NCI-H345 treated with DMSO at 0.1 percent for 48 hours (cell line): ENCODE results near the gene HINT2.

Source experiments
- DNase-seq: peaks from one replicate; lab custom pipeline; 2025; ENCODE audit not compliant: unreplicated experiment; lab: John Stamatoyannopoulos, UW

The HINT2 gene

DNA sequence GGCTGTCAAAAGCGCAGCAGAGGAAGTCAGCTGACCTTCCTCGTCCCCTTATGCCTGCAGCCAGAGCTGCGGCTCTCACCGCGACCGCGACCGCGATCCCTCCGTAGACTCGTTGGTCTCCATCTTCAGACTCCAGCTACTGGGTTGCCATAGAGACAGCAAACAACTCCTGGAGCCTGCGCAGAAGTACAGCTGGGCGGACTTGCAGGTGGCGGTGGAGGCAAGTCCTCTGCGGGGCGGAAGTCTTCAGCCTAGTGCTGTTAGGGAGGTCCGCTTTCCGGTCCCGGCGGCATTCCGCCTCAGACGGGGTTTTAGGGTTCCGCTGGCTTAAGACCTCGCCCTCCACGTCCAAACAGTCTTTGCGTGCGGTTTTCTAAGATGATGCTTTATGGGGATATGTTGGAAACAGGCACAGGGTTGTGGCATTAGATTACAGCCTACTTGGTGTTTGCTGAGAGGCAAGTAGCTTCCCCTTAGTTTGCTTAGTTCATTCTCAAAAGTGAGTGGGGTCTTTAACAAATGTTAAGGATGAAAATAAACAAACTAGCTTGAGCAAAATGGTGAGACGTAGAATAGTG, 2.7 kb downstream of the HINT2 start, which contains the start of gene SPAG8:
TSS of gene SPAG8 (minus strand) at position 238 of the 578 bp plus-strand sequence. CDS start at position 123, 115 bp downstream.
- DNase-seq: peak; percentile 97

DNA sequence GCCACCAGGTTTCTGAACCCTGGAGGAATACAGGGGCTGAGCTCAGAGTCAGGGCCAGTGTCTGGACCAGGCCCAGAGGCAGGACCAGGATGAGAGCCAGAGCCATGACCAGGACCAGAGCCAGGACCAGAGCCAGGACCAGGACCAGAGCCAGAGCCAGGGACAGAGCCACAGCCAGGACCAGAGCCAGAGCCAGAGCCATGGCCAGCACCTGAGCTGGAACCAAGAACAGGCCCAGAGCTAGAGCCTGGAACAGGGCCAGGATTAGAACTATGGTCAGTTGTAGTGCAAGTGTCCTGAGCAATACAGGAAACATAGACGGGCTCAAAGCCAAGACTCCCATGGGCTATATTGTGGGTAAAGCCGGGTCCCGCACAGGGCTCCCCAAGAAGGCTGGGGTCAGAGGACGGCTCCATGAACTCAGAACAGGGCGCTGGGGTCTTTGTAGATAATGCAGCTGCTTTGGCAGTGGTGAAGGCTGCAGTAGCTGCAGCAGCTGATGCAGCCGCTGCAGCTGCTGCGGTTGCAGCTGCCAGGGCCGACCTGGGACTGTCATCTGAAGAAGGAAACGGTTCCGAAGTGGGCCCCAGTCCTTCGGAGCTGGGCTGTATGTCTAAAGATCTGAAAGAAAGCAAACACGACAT, 3.3 kb downstream of the HINT2 start:
- no peak for DNase-seq

DNA sequence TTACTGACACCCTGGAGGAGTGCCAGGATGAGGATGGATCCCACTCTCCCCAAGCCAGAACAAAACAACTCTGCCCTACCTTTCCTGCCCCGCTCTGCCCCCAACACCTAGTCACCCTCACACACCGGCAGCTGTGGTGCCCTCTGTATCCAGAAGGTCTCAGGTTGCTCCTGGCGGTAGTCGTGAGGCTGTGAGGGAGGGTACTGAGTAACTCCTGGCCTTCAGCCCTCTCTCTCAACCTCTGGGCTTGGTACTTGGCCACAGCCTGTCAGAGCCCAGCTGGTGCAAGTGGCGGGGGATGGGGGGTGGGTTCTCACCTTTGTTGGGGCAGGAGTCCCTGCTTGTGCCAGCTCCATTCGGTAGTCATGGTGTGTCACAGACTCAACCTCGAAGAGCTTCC, 4.7 kb downstream of the HINT2 start:
- no peak for DNase-seq

DNA sequence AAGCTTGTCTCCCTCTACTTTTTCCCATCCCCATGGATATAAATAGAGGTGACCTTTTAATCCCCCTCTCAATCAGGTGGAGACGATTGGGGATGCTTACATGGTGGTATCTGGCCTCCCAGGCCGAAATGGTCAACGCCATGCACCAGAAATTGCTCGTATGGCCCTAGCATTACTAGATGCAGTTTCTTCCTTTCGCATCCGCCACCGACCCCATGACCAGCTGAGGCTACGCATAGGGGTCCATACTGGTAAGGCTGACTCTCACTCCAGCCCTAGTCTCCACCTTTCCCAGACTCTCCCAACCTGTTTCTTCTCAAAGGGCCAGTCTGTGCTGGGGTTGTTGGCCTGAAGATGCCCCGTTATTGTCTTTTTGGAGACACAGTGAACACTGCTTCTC, 6.4 kb downstream of the HINT2 start:
- DNase-seq: no peak

DNA sequence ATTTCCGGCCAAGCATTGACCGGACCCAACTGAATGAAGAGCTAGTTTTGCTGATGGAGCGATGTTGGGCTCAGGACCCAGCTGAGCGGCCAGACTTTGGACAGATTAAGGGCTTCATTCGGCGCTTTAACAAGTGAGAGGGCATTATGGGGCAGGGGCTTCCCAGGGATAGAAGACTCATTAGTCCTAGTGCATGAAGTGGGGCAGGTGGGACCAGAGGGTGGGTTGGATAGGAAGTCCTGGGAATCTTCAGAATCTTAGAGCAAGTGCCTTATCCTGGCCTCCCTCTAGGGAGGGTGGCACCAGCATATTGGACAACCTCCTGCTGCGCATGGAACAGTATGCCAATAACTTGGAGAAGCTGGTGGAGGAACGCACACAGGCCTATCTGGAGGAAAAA, 8.7 kb downstream of the HINT2 start:
- DNase-seq: no peak

DNA sequence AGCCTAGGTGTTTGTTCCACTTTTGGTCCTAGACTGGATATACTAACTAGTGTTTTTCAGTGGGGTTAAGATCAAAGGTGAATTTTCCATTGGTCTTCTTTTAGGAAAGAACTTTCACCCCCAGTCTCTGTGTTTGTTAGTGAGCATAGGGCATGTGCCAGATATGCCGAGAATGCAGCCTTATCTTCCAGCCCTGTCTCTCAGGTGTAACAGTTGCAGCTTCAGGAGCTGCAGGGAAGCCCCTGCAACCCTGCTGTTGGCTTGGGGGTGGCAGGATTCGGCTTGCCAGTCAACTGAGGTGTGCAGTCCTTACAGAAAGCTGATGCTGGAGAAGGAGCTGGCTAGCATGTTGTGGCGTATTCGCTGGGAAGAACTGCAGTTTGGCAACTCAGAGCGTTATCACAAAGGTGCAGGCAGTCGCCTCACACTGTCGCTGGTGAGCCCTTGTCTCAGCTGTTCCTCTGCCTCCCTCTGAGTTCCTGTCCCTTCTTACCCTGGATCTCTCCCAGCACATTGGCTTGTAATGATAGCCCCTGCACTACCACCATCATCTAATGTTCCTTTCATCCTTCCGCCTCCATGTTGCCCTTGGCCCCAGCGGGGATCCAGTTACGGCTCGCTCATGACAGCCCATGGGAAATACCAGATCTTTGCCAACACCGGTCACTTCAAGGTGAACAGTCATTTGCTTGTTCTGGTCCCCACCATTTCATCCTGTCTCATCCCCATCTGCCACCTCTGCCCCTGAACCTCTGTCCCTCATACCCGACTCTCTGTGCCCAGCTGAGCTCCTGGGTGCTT, 13.3 kb downstream of the HINT2 start:
- DNase-seq: no peak

DNA sequence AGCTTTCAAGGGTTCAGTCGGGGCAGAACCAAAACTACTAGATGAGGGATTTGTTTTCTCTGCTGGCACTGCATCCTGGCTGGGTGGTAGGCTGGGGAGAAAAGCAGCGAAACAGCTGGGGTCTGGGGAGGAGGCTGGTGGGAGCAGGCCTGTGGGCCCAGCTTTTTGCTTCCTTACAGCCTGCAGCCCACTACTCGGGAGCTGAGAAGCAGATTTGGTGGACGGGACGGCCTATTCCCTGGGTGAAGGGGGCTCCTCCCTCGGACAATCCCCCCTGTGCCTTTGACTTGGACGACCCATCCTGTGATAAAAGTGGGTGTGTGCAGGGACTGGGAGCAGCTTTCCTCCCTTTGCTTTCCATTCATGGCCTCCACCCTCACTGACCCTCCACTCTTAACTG, 14.3 kb downstream of the HINT2 start:
- no peak for DNase-seq

DNA sequence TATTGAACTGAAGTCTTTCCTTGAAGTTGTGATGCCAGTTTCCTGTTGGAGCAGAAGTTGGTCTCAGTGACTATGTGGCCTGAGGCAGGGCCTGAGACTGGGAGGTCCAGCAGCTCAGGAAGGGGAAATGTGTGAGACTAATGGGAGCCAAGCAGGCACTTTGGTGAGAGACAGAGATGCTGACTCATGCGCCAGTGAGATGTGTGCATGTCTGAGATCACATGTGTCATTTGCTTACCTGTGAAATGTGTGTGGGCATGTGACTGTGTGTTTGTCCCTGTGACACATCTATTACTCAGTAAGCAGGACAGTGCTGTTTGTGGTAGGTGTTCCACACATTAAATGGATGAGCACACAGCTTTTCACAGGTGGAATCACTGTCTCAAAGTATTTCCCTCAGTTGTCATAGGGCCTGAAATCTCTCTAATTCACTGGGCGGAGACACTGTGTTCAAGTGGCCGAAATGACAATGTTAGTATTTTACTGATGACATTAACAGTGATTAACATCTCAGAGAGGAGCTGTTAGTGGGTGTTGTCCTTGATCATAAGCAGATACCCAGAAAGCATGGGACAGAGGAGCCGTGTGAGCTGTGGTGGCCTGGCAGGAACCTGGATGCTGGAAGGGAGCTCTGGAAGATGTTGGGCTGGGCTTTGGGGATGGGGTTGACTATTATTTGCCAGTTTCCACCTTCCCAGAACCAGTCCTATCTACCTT, 16.0 kb downstream of the HINT2 start:
- no peak for DNase-seq

DNA sequence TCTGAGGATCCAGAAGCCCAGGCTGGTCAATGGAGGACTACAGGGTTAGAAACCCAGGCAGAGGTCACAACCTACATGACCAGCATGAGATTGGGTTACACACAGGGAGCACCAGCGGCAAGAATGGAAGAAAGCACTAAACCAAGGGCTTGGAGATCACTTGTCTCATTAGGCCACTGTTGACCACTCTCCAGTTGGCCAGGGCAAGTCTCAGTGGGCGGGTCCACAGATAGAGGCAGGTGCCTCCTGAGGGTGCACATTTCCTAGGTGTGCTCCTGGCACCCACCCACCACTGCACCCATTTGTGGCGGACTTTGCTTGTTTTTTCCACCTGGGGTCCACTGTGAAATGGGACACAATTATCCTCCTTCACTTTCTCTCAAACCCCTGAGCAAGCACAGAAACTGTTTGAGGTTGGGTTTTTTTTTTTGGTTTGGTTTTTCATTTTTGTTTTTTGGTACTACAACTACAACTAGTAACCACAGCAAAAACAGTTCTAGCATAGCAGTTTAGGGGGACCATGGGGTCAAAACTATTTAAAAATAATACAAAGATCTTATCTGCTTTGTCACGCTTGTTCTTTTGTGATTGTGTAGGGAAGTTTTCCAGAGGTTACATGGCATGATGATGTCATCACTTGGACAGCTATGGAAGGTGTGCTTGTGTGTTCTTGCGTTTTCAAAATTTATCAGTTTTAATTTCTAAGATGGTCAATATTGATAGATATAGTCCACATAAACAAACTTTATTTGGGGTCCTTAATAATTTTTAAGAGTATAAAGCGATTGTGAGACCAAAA, 17.3 kb downstream of the HINT2 start:
- DNase-seq: no peak

DNA sequence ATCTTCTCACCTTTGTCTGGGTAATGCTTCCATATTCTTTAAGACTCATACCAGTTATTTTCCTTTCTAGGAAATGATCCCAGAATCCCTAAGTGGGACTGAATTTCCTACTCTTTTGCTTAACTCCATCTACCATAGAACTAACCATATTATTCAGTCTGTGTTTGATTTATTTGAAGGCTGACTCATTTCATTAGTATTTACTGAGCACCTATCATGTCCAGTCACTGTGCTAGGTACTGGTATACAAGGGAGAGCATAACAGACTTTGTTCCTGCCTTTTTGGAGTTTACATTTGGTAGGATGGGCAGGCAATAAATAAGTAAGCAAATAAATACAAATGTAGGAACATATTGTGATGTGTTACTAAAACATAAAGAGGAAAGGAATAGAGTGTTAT, 19.1 kb downstream of the HINT2 start:
- no peak for DNase-seq

DNA sequence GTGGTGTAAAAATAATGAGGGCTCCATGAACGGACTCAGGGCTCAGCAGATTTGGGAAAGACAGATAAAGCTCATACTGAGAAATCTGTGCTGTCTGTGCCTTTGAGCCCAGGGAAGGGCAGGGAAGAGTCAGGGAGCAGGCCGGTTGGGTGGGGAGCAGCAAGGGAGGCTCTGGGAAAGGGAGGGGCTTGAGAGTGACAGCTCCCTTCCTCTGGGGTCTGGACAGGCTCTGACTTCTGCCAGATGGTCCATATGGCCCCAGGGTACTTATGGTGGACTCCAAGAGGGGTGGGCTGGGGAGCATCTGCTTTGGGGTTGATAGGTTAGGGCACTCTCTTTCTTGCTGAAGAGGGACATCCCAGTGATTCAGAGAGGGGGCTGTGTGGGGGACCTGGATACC, 21.4 kb downstream of the HINT2 start:
- DNase-seq: no peak

DNA sequence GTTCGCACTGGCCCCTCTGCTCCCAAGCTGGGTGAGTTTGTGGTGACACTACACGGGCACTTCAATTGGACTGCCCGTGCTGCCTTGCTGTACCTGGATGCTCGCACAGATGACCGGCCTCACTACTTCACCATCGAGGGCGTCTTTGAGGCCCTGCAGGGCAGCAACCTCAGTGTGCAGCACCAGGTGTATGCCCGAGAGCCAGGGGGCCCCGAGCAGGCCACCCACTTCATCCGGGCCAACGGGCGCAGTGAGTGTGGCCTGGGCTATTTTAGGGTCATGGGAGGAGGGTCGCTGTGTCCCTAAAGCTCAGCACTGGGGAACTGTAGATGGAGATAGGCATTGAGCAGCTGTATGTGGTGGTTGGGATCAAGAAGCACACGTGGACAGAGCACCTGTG, 22.0 kb downstream of the HINT2 start:
- no peak for DNase-seq

DNA sequence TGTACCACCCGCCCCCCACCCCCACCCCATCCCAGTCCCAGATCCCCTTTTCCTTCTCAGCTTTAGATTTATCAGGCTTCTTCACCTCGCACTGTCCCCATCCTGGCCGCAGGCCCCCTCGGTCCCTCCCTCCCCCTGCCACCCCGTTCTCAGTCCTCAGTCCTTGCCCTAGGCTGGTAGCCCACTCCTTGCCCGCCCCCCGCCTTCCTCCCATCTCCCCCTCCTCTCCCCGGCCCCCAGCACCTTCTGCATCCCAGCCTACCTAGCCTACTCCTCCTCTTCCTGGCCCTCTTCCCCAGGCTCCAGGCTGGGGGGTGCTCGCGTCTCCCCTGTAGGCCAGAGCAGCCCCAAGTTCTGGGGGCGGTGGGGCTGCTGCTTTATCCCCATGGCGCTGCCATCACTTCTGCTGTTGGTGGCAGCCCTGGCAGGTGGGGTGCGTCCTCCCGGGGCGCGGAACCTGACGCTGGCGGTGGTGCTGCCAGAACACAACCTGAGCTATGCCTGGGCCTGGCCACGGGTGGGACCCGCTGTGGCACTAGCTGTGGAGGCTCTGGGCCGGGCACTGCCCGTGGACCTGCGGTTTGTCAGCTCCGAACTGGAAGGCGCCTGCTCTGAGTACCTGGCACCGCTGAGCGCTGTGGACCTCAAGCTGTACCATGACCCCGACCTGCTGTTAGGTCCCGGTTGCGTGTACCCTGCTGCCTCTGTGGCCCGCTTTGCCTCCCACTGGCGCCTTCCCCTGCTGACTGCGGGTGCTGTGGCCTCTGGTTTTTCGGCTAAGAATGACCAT, 22.6 kb downstream of the HINT2 start:
- DNase-seq: no peak

DNA sequence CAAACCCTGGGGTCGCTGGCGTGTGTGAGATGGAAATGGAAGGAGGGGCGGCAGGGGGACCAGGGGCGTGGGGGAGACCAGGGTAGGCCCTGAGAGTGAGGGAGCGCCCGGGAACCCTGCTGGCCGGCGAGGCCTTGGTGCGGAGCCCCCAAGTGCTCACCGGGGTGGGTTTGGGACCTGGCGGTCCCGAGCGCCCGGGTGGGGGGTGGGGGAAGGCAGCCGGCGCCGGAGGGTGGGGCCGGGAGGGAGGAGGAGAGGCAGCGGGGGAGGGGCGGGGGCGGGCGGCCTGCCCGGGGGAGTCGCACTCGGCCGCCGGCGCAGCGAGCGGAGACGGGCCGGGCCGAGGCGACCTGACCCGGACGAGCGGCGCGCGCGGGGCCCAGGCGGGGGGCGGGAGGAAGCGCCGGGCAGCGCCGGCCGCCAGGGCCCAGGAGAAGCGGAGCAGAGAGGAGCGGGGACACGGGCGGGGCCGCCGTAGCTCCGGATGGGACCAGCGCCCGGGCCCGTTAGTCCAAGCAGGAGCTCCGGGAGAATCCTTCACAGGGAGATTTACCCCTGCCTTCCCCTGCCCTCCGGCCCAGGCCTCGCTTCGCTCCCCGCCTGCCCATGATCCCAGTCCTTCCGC, 23.4 kb downstream of the HINT2 start, which contains the start of gene NPR2:
TSS of gene NPR2 (plus strand) at position 295 of the 625 bp plus-strand sequence. CDS start 818 bp downstream, outside the sequence.
- DNase-seq: no peak

DNA sequence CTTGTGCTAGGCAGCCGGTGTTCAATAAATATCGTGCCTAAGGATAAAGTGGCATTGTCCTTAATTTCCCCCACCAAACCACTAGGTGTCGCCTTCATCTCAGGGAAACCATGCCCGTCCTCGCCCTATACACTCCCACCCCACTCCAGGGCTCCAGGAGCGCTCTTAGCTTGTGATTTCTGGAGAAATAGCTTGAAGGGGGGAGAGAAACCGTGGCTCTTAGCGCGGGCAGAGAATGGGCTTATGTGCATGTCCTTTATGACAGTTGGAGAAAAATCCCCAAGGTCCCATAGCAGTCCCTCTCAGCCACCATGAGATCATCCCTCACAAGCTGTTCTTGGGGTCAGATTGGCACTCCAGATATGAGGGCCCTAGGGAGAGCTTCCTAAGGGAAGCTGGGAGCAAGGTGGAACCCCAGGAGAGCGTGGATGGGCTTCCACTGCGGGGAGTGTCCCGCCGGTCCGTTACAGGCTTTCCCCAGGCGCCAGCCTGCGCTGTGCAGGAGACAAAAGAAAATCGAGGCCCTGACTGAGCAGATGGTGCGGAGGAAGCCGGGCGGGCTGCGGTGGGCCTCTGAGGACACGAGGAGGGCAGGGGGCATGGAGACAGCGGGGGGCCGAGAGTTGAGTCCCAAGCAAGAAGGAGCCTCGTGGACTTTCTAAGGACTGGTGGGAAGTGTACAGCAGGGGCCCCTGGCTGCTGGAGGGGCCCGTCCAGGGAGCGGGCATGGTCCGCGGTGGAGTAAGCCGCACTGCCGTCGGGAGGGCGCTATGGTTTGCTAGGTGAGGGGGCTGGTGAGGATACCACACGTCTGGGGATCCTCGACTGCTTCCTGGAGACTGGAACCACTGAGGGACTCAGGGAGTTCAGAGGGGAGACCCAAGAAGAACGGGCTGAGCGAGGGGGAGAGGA, 24.2 kb downstream of the HINT2 start:
- DNase-seq: peak; percentile 61

DNA sequence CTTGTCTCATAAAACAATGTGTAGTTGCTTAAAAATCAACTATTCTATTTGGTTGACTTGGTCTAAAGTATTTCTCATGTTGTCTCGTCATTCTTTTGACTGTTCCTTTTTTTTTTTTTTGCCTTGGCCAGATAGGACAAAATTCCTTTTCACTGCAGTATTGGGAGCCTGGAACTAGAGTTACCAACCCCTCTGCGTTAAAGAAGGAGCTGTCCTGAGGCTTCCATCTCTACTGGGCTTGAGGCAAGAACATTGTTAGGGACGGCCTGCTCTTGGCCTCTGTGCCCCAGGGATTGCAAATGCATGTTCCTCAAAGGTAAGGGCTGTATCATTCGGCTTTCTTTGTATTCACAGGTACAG, 24.8 kb downstream of the HINT2 start:
- no peak for DNase-seq

DNA sequence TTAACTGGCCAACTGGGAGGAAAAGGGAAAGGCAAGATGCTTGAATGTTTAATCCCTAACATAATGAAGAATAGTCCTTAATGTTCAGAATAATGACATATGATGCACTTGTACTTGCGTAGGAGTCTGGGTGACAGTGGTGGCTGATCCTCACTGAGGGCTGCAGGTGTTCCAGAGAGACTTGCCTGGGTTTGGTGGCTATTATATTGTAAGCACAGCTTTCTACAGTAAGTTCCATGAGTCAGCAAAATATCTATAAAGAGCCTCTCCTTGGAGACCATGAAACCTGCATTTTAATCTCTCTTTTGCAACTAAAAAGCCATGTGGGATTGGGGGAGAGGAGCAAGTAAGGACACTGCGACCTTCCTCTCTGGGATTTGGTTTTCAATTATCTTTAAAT, 25.3 kb downstream of the HINT2 start:
- DNase-seq: no peak

DNA sequence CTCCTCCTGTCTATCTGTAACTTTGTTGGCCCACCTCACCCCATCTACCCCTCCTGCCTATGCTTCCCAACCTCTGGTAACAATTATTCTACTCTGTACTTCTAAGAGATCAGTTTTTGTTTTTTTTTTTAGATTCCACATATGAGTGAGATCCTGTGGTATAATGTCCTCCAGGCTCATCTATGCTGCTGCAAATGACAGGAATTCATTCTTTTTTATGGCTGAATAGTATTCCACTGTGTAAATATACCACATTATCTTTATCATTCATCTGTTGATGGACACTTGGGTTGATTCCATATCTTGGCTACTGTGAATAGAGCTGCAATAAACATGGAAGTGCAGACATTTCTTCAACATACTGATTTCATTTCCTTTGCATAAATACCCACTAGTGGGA, 31.4 kb downstream of the HINT2 start:
- DNase-seq: no peak

DNA sequence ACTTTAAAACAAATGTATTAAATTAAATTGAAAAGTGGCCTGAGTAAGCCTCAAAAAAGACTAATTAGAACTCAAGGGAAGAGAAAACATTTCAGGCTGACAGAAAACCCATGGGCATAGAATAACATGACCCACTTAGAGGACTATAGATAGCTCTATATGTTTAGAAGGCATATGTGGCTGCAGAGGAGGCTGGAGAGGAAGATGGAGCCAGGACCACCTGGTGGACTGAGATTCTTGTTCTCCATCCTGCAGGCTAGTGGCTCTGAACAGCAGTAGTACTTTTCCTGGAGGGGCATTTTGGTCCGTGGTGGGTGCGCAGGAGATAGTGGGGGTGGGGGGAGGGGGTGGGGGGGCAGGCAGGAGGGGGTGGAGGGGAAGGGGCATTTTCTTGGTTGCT, 33.8 kb downstream of the HINT2 start:
- no peak for DNase-seq
